SK-N-SH (cell line): ENCODE results near the gene TEAD1. TPM values are rescaled to one million over a fixed set of nuclear protein-coding genes. Genes with fewer than 3 reads are reported as not detected.

Experiments
- CTCF ChIA-PET: fragments of 300-600, 350-600 bp; formaldehyde crosslinking; extraction: SDS; loops from one replicate; lab custom pipeline; 2021; lab: Yijun Ruan, JAX
- POLR2A ChIA-PET: fragments of 350-600 bp; sonication (Branson Sonifier 250); formaldehyde crosslinking; extraction: SDS; loops from one replicate; lab custom pipeline; 2020; ENCODE audit warnings: antibody characterized with exemption, inconsistent platforms; lab: Yijun Ruan, JAX
- DNase-seq: peaks from one replicate; pipeline ENCODE4 v3.0.0; 2012
- H2AFZ ChIP-seq: fragments of 200-600 bp; sonication (generic); 2 replicates; pipeline ENCODE4 v1.8.1; 2016; ENCODE audit warnings: antibody characterized with exemption, mild to moderate bottlenecking, low read depth
- H3F3A ChIP-seq: fragments of 200-600 bp; sonication (generic); replicated peaks from 2 replicates; pipeline ENCODE3; 2016; ENCODE audit warnings: antibody characterized with exemption, mild to moderate bottlenecking; ENCODE audit not compliant: insufficient read depth
- H3K27ac ChIP-seq, 2 experiments: fragments of 200-500 bp in 1 of 2; fragments of 200-600 bp in 1 of 2; sonication (Bioruptor generic) in 1 of 2; sonication (generic), shearing (Covaris generic) in 1 of 2; 2 replicates each; pipeline versions ENCODE4 v1.5.1 to v1.6.1; 2014 to 2016; ENCODE audit warnings: low read depth in 2 of 2, inconsistent platforms in 1 of 2, low read length in 1 of 2, mild to moderate bottlenecking in 1 of 2, mixed read lengths in 1 of 2
- H3K27me3 ChIP-seq: fragments of 200-600 bp; sonication (generic), shearing (Covaris generic); 2 replicates; pipeline ENCODE4 v1.6.1; 2016; ENCODE audit warnings: mixed run types; ENCODE audit not compliant: insufficient read depth
- H3K36me3 ChIP-seq, 2 experiments: fragments of 200-500 bp in 1 of 2; fragments of 200-600 bp in 1 of 2; sonication (Bioruptor generic) in 1 of 2; sonication (generic) in 1 of 2; replicated peaks in 1 of 2; 2 replicates each; pipeline versions ENCODE3 to v1.5.1; 2014 to 2016; ENCODE audit warnings: low read length in 1 of 2, mild to moderate bottlenecking in 1 of 2; ENCODE audit not compliant: insufficient read depth in 2 of 2, control insufficient read depth in 1 of 2
- H3K4me1 ChIP-seq, 2 experiments: fragments of 200-500 bp in 1 of 2; fragments of 200-600 bp in 1 of 2; sonication (Bioruptor generic) in 1 of 2; sonication (generic), shearing (Covaris generic) in 1 of 2; 2 replicates each; pipeline versions ENCODE4 v1.5.1 to v1.6.1; 2014 to 2016; ENCODE audit warnings: low read depth in 1 of 2, low read length in 1 of 2, mixed run types in 1 of 2; ENCODE audit not compliant: insufficient read depth in 2 of 2, control insufficient read depth in 1 of 2
- H3K4me2 ChIP-seq: fragments of 200-600 bp; sonication (generic), shearing (Covaris generic); 2 replicates; pipeline ENCODE4 v1.6.1; 2017; ENCODE audit warnings: mixed run types
- H3K4me3 ChIP-seq, 2 experiments: fragments of 200-500 bp in 1 of 2; fragments of 200-600 bp in 1 of 2; sonication (Bioruptor generic) in 1 of 2; sonication (generic), shearing (Covaris generic) in 1 of 2; 2 replicates each; pipeline versions ENCODE4 v1.5.1 to v1.8.1; 2014 to 2016; ENCODE audit warnings: low read depth in 2 of 2, inconsistent platforms in 1 of 2, low read length in 1 of 2, mild to moderate bottlenecking in 1 of 2, mixed read lengths in 1 of 2, moderate library complexity in 1 of 2
- H3K79me2 ChIP-seq: fragments of 200-600 bp; sonication (generic); 2 replicates; pipeline ENCODE4 v1.8.1; 2017; ENCODE audit warnings: mild to moderate bottlenecking; ENCODE audit not compliant: insufficient read depth
- H3K9ac ChIP-seq: fragments of 200-600 bp; sonication (generic); 2 replicates; pipeline ENCODE4 v1.6.1; 2017; ENCODE audit warnings: mixed run types
- H3K9me2 ChIP-seq: fragments of 200-600 bp; sonication (generic); 2 replicates; pipeline ENCODE4 v1.6.1; 2017; ENCODE audit warnings: mixed run types
- H3K9me3 ChIP-seq: fragments of 200-600 bp; sonication (generic); 2 replicates; pipeline ENCODE4 v1.6.1; 2017; ENCODE audit warnings: mixed run types, mild to moderate bottlenecking, moderate library complexity
- H4K20me1 ChIP-seq: fragments of 200-600 bp; sonication (generic); 2 replicates; pipeline ENCODE4 v1.6.1; 2017; ENCODE audit warnings: mild to moderate bottlenecking, mixed run types; ENCODE audit not compliant: insufficient read depth
- CTCF ChIP-seq: fragments of 200-600 bp; sonication (generic); IDR thresholded peaks from 2 replicates; pipeline ENCODE4 v1.6.1; 2017; ENCODE audit warnings: antibody characterized with exemption, mild to moderate bottlenecking, moderate library complexity
- EP300 ChIP-seq, 2 experiments: IDR thresholded peaks; 2 replicates each; pipeline versions ENCODE4 v1.4.0 to v1.6.1; 2012; ENCODE audit warnings: borderline replicate concordance in 1 of 2, low read depth in 1 of 2, low read length in 1 of 2
- EZH2phosphoT487 ChIP-seq: fragments of 200-600 bp; sonication (generic); IDR thresholded peaks from 2 replicates; pipeline ENCODE4 v1.6.1; 2017; ENCODE audit warnings: low read depth, mixed run types, mild to moderate bottlenecking, antibody characterized with exemption, moderate library complexity, borderline replicate concordance
- FOSL2 ChIP-seq: IDR thresholded peaks from 2 replicates; pipeline ENCODE4 v1.4.0; 2012; ENCODE audit warnings: low read depth, mild to moderate bottlenecking, moderate library complexity, borderline replicate concordance
- NRF1 ChIP-seq: IDR thresholded peaks from 2 replicates; pipeline ENCODE4 v1.6.1; 2012; ENCODE audit warnings: low read depth, mild to moderate bottlenecking, low read length
- RCOR1 ChIP-seq: fragments of 150-350 bp; IDR thresholded peaks from 2 replicates; pipeline ENCODE4 v1.6.1; 2017; ENCODE audit warnings: antibody characterized with exemption, low read length
- SIN3A ChIP-seq: IDR thresholded peaks from 2 replicates; pipeline ENCODE4 v1.6.1; 2012; ENCODE audit warnings: low read depth, mild to moderate bottlenecking, low read length, moderate library complexity, borderline replicate concordance
- SMC3 ChIP-seq: IDR thresholded peaks from 2 replicates; pipeline ENCODE4 v1.6.1; 2012; ENCODE audit warnings: low read depth, low read length, improper control_type of control experiment
- USF2 ChIP-seq: fragments of 150-350 bp; IDR thresholded peaks from 2 replicates; pipeline ENCODE4 v1.6.1; 2017; ENCODE audit warnings: antibody characterized with exemption, low read length, low read depth, borderline replicate concordance
- YY1 ChIP-seq: IDR thresholded peaks from 2 replicates; pipeline ENCODE4 v1.4.0; 2012; ENCODE audit warnings: low read depth, mild to moderate bottlenecking
- ZBTB33 ChIP-seq: IDR thresholded peaks from 2 replicates; pipeline ENCODE4 v1.4.0; 2012; ENCODE audit warnings: low read depth, borderline replicate concordance
- WGBS: methylation state at CpG from one replicate; pipeline ENCODE4 v1.1.6; 2017; ENCODE audit warnings: low lambda C conversion rate; 5-methylcytosine and 5-hydroxymethylcytosine counted together
- polyA plus RNA-seq, 3 experiments: library from polyadenylated mRNA; depleted of rRNA; stranded (reverse); fragments of >200 nt; gene quantifications; 2 replicates each; pipeline ENCODE4 v1.2.3, GENCODE V29; 2012

Gene TEAD1
- polyA plus RNA-seq, 1 of the 3 experiments (the other 2 are of a cell fraction): 31.2 TPM

GRCh38 chr11:12901874-12902481 is 227.8 kb downstream of the TEAD1 start:
- no peak for DNase-seq
- CTCF ChIA-PET: interaction anchor here (0.8 to 3.0 kb wide), 6 partner anchors 9 to 613 kb away, joined by 3 to 9 read pairs (median 4); no protein-coding TSS in a partner anchor

DNA sequence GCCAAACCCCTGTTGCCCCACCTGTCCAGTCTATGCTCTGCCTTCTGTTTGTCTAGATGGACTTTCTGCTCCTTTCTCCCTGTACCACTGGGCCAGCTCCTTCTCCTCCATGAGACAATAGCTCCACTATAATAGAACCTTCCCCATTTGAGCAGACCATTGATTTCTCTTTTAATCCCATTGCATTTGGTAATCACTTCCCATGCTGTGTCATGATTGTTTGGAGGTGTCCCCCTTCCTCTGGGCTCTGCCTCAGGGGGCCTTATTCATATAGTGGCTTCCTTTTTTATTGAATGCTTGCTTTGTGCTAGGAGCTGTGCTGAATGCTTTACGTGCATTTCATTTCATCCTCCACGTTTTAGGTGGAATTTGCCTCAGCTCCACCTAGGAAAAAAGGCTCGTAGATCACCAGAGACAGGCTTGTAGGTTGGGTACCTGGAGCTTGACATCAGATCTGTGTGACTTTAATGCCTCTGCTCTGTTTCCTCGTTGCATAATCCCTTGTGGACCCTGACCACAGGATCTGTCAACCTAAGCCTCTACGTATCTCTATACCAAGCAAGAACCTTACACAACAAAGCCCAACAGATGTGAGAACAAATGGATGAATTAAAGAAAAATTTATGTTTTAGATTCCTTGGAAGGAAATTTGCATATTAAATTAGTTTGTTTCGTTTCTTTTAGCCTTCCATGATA is 228.7 kb downstream of the TEAD1 start:
- WGBS: 93% methylated on average over 6 of the region's 6 CpGs
- no peak overlapping the region for H3K4me3 ChIP-seq
- no peak for TF ChIP-seq NRF1
- no peak for TF ChIP-seq EP300 (IDR thresholded peaks at IDR 0.05; ENCODE audit: borderline replicate concordance in 1 of 2, low read depth in 1 of 2, low read length in 1 of 2)
- no peak for TF ChIP-seq SMC3
- no peak for TF ChIP-seq CTCF
- TF ChIP-seq YY1: no peak

More at GRCh38 chr11:12901874-12902481, 227.8 kb downstream of the TEAD1 start:
- Histone ChIP-seq H3K4me2 (no peak overlapping the region), H3K79me2 (peaks cover 54% of the 10 kb centered on the region; the same call in 1 of the 2 replicates), H4K20me1 (no peaks in the 10 kb centered on the region), H3K4me1 (peaks cover 8 to 12% of the 10 kb centered on the region in 2 experiments; a peak in 3 of 4 replicates), H3K36me3 (peaks cover 49 to 64% of the 10 kb centered on the region in 2 experiments), H3K27me3 (no peaks in the 10 kb centered on the region), H3K27ac (peak overlapping the region in 1 of 2 experiments; percentile 65; a peak in 1 of 4 replicates), H3K9me2 (no peaks in the 10 kb centered on the region), H2AFZ (no peak overlapping the region), H3F3A (peaks cover 10% of the 10 kb centered on the region), H3K9me3 (no peaks in the 10 kb centered on the region), H3K4me3 (no peak overlapping the region), H3K9ac (no peak overlapping the region)
- POLR2A ChIA-PET: no interaction called here
- 74% methylated on average over 5 of the region's 7 CpGs for WGBS
- no peak for TF ChIP-seq ZBTB33
- no peak for TF ChIP-seq EZH2phosphoT487
- no peak for TF ChIP-seq SIN3A
- TF ChIP-seq RCOR1: no peak
- no peak for TF ChIP-seq FOSL2
- TF ChIP-seq USF2: no peak

More for the DNA sequence above, 228.7 kb downstream of the TEAD1 start:
- peaks cover 52% of the 10 kb centered on the region; the same call in 1 of the 2 replicates for H3K79me2 ChIP-seq
- peaks cover 10% of the 10 kb centered on the region for H3F3A ChIP-seq
- H3K36me3 ChIP-seq: peaks cover 49 to 65% of the 10 kb centered on the region in 2 experiments
- no peaks in the 10 kb centered on the region for H3K27me3 ChIP-seq
- H3K9ac ChIP-seq: no peak overlapping the region
- ChIA-PET CTCF (interaction anchor here (0.8 to 3.0 kb wide), 5 partner anchors 10 to 614 kb away, joined by 3 to 9 read pairs (median 5); no protein-coding TSS in a partner anchor), POLR2A (no interaction called here)
- H3K4me2 ChIP-seq: no peak overlapping the region
- H3K4me1 ChIP-seq: peaks cover under 1 to 12% of the 10 kb centered on the region in 2 experiments; a peak in 2 of 4 replicates
- DNase-seq: no peak
- H3K27ac ChIP-seq: no peak overlapping the region
- H3K9me2 ChIP-seq: no peaks in the 10 kb centered on the region
- no peak overlapping the region for H2AFZ ChIP-seq
- no peaks in the 10 kb centered on the region for H3K9me3 ChIP-seq
- no peaks in the 10 kb centered on the region for H4K20me1 ChIP-seq
